GM19351 (cell line): ENCODE results near the gene HOXA2.

Source experiments
- ATAC-seq: cut with Tn5 transposase; IDR thresholded peaks from one replicate; pipeline ENCODE4 v1.9.1; 2021; ENCODE audit warnings: mild to moderate bottlenecking, moderate library complexity; ENCODE audit not compliant: unreplicated experiment

HOXA2 gene

GRCh38 chr7:27080844-27081436, 21.5 kb downstream of the HOXA2 start:
- ATAC-seq = no peak

DNA sequence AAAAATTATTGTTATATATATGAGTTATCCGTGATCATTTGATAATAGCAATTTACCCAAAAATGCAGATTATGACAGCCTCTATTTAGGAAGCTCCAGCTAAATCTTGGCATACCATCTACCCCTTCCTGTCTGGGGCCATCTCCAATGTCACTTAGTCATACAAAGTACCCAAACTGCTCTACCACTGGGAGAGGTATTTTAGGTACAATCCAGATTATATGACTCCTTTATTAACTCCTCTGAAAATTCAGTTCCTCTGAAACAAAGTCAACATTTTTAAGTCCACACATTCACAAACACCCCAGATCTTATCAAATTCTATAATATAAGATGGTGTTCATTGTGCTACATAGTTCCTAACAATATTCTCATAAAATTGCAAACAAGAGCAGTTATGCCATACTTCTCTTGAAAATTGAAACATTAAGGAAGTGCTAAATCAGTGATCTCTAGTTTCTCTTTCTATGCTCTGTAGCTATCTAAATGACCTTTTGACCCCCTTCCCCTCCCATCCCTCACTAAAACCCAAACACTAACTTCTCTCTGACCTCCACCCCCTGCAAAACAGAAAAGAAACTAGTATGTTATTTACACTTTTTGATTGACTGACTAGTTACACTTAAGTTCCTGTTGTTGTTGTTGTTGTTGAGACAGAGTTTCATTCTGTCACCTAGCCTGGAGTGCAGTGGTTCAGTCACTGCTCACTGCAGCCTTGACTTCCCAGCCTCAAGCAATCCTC, 23.1 kb downstream of the HOXA2 start:
- ATAC-seq = peak; percentile 53

DNA sequence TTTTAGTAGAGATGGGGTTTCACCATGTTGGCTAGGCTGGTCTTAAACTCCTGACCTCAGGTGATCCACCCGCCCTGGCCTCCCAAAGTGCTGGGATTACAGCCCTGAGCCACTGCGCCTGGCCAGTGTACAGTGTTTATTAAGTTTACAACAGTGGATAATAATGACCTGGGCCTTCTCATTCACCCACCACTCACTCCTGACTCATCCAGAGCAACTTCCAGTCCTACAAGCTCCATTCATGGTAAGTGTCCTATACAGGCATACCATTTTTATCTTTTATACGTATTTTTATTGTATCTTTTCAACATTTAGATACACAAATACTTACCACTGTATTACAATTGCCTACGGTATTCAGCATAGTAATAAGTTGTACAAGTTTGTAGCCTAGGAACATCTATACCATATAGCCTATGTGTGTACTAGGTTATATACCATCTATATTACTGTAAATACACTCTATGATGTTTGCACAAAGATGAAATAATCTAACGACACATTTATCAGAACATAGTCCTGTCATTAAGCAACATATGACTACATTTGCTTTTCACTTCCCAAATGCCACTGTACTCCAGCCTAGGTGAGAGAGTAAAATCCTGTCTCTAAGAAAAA, 23.8 kb downstream of the HOXA2 start:
- ATAC-seq = no peak

GRCh38 chr7:27073076-27073475, 29.4 kb downstream of the HOXA2 start:
- ATAC-seq = no peak

DNA sequence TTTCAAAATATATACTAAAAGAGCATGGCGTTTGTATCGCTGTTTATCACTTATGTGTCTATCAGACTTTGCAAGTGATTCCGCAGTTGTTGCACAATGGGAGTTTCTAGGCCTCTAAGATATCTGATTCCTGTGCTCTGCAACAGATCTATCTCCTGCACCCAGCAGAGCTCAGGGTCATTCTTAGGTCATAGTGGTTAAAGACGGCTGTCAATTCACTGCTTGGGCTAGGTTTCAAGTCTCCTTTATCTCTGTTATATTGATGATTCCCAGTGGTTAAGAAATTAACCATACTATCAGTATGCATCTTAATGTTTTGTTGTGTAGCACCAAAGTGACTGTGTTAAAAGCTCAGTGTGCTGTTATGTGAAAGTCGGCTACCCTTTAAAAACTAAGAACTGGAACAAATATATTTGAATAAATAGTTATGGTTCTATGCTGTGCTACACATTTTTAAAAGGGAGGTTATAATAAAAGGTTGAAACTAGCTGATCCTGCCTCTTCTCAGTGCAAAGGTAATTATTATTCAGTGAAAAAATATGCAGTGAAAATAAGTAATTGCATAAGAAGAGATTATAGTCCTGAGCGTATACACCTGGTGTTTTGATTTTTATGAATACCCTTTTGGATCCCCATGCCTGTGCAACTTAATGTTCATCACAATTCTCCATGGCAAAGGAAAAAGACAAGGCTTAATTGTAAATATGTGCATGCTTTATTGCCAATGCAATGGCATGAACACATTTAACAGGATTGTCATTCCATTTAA, 30.7 kb downstream of the HOXA2 start:
- ATAC-seq = no peak

DNA sequence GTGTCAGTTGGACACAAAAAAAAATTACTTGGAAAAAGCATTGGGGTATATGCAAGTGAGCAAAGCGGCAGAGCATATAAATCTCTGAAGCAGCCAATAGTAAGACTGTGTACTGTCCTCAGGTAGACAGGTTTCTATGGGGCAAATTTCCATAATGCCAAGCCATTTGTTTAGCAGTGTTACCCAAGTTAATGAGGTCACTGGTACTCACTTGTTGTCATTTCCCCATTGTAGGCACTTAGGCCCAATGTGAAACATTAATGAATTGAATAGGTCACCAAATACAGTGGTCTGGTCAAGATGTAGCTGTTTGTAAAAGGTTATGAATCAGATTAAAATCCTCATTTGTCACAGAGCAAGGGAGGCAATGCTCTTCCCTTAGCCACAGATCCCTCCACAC, 34.2 kb downstream of the HOXA2 start:
- no peak for ATAC-seq

DNA sequence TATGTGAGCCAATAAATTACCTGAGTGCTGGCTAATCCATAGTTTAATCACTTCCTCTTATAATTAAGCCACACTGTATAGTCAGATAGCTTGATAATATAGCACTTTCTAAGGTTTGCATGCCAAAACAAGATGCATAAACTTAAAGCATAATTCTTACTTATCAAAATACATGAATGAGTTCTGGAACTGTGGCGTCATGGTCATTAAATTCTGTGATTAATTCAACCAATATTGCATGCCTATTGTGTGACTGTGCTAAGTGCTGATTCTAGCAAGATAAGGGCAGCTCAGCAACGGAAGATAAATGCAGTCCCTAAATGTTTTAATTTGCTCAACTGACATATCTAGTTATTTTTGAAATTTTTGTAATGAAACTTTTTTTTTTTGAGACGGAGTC, 36.3 kb downstream of the HOXA2 start:
- no peak for ATAC-seq

DNA sequence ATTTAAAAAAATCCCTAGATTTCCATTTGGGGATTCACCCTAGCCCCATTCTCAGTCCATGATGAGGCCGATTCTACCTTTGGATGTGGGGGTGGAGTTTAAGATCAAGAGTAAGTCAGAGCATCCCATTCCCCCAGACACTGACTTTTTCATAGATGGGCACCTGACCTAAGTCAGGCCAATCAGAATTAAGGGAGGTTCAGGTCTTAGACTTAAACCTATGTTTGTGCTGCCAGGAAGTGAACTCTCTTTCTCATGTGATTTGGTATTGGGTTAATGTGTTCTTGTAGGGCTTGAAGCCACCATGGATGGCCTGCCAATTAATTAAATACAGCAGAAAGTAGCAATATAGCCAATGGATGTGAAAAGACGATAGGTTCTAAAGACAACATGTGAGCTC, 36.8 kb downstream of the HOXA2 start:
- no peak for ATAC-seq

DNA sequence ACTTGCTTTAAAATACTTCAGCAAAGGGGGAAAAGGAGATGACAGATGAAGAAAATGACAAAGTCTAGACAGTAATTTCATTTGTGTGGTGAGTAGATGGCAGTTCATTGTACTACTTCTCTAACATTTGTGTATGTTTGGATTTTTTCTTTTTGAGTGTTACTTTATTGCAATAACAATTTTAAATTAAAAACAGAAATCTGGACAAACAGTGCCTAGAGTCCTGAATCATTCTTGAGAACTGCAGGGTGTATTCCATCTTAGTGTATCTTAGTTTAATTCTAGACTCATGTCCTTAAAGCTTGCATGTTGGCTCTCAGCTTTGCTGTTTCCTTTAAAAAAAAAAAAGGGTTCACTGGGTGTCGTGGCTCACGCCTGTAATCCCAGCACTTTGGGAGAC, 37.8 kb downstream of the HOXA2 start:
- ATAC-seq = no peak

- no peak for ATAC-seq
Measured at GRCh38 chr7:27064159-27064558, 38.3 kb downstream of the HOXA2 start.

DNA sequence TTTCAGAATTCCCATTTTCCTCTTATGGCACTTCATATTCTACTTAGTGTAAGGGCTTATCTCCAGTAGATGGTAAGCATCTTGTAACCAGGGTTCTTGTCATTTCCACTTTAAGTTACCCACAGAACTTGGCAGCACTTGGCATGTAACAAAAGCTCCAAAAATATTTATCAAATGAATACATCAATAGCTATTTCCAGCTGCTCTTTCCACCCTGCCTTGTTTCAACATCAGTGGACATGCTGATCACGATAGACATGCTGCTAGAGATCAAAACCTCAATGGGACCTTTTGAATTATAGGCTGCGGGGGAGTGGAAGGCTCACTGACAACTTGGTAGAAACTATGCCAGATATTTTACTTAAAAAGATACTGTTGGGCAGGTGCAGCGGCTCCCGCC, 39.5 kb downstream of the HOXA2 start:
- no peak for ATAC-seq

- ATAC-seq = no peak
Measured at GRCh38 chr7:27053153-27053552, 49.3 kb downstream of the HOXA2 start.

DNA sequence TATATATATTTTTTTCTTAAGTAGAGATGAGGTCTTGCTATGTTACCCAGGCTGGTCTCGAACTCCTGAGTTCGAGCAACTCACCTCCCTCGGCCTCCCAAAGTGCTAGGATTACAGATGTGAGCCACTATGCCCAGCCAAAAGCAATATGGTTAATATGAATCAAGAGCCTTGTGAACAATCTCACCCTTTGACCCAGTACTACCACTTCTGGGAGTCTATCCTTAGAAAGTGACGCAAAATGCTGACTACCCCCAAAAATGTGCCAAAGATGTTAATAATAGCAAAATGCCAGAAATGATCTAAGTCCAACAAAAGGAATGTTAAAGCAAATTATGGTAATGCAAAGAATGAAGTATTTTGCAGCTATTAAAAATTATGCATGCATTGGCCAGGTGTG, 51.0 kb downstream of the HOXA2 start:
- no peak for ATAC-seq
